HepG2 (cell line): Measurements from ENCODE around the gene RAPSN. TPM values are rescaled to one million over a fixed set of nuclear protein-coding genes. Genes with fewer than 3 reads are reported as not detected.

ENCODE experiments used
- ATAC-seq: fragments of 200-7000 bp; cut with Tn5 transposase; 3 replicates; pipeline ENCODE4 v1.9.1; 2020; ENCODE audit warnings: mild to moderate bottlenecking, moderate library complexity
- BruUV-seq: library from RNA; stranded (reverse); fragments of 400-500 nt; replicated peaks from 2 replicates; lab custom pipeline; 2021; lab: Mats Ljungman, UMichigan
- CTCF ChIA-PET: fragments of 300-600 bp; formaldehyde crosslinking; extraction: SDS; loops from one replicate; lab custom pipeline; 2021; ENCODE audit warnings: low total read pairs, inconsistent platforms, low intra/inter-chr PET ratio; lab: Yijun Ruan, JAX
- POLR2A ChIA-PET: fragments of 350-600 bp; sonication (Branson Sonifier 250); formaldehyde crosslinking; loops from one replicate; lab custom pipeline; 2020; ENCODE audit warnings: antibody characterized with exemption, inconsistent platforms; lab: Yijun Ruan, JAX
- DNase-seq: peaks from one replicate; pipeline ENCODE4 v3.0.0-alpha.2; 2015; ENCODE audit warnings: low spot score
- FAIRE-seq: peaks from 3 replicates; lab custom pipeline; 2011; peaks lifted over from hg19 to GRCh38; lab: Jason Lieb, UNC
- H2AFZ ChIP-seq: one replicate; pipeline ENCODE4 v1.6.1; 2011; ENCODE audit warnings: low read length, inconsistent platforms
- H3K27ac ChIP-seq: fragments of 300-600 bp; 3 replicates; pipeline ENCODE4 v1.8.0; 2011; ENCODE audit warnings: mixed run types, mild to moderate bottlenecking, mixed read lengths, low read length, inconsistent platforms; ENCODE audit not compliant: insufficient read depth; ENCODE audit errors: extremely low read length
- H3K27me3 ChIP-seq, 2 experiments: fragments of 200-600 bp in 1 of 2; 2 replicates in 1 of 2; 3 replicates in 1 of 2; pipeline versions ENCODE4 v1.6.0 to v1.8.0; 2011; ENCODE audit warnings: low read length in 2 of 2, mild to moderate bottlenecking in 2 of 2, moderate library complexity in 2 of 2, inconsistent platforms in 1 of 2; ENCODE audit not compliant: insufficient read depth in 2 of 2, control insufficient read depth in 1 of 2
- H3K36me3 ChIP-seq, 2 experiments: fragments of 200-600 bp in 1 of 2; replicated peaks in 1 of 2; 2 replicates in 1 of 2; 3 replicates in 1 of 2; pipeline versions ENCODE4 v1.5.1 to v1.8.0; 2011; ENCODE audit warnings: low read length in 2 of 2, inconsistent platforms in 1 of 2; ENCODE audit not compliant: insufficient read depth in 2 of 2, control insufficient read depth in 1 of 2
- H3K4me1 ChIP-seq: 2 replicates; pipeline ENCODE4 v1.5.1; 2012; ENCODE audit warnings: low read length, inconsistent platforms; ENCODE audit not compliant: insufficient read depth
- H3K4me2 ChIP-seq: 2 replicates; pipeline ENCODE4 v1.6.0; 2011; ENCODE audit warnings: low read depth, low read length, inconsistent platforms
- H3K4me3 ChIP-seq, 3 experiments: fragments of 200-600 bp in 1 of 3; sonication (generic), shearing (Covaris generic) in 1 of 3; replicated peaks in 1 of 3; 2 replicates each; pipeline ENCODE4 v1.5.1; 2011 to 2016; ENCODE audit warnings: low read length in 3 of 3, inconsistent platforms in 2 of 3, low read depth in 2 of 3, mild to moderate bottlenecking in 2 of 3, control low read depth in 1 of 3, mixed read lengths in 1 of 3; ENCODE audit not compliant: insufficient read depth in 1 of 3
- H3K79me2 ChIP-seq: one replicate; pipeline ENCODE4 v1.6.1; 2011; ENCODE audit warnings: low read length, inconsistent platforms; ENCODE audit not compliant: insufficient read depth
- H3K9ac ChIP-seq: 2 replicates; pipeline ENCODE4 v1.6.0; 2011; ENCODE audit warnings: mild to moderate bottlenecking, low read depth, low read length, inconsistent platforms; ENCODE audit not compliant: insufficient read depth
- H3K9me3 ChIP-seq: 2 replicates; pipeline ENCODE4 v1.5.1; 2012; ENCODE audit warnings: mild to moderate bottlenecking, low read length
- H4K20me1 ChIP-seq: 2 replicates; pipeline ENCODE4 v1.6.0; 2011; ENCODE audit warnings: inconsistent platforms, mild to moderate bottlenecking, low read length, moderate library complexity; ENCODE audit not compliant: insufficient read depth
- AGO1 ChIP-seq: fragments of 200-400 bp; formaldehyde crosslinking; IDR thresholded peaks from 2 replicates; pipeline ENCODE4 v1.6.1; 2017; ENCODE audit warnings: mild to moderate bottlenecking, low read depth, low read length, moderate library complexity; ENCODE audit not compliant: poor library complexity, severe bottlenecking
- CCDC6 ChIP-seq: sonication (generic); formaldehyde crosslinking; IDR thresholded peaks from 2 replicates; pipeline ENCODE4 v1.8.1; 2022; ENCODE audit warnings: mild to moderate bottlenecking, missing genetic modification reagents, moderate library complexity
- DDIT3 ChIP-seq: sonication (generic); formaldehyde crosslinking; IDR thresholded peaks from 2 replicates; pipeline ENCODE4 v1.4.0; 2020; ENCODE audit warnings: mild to moderate bottlenecking, missing genetic modification reagents
- EP300 ChIP-seq, 3 experiments: sonication (generic) in 1 of 3; formaldehyde crosslinking in 1 of 3; IDR thresholded peaks; 2 replicates each; pipeline versions ENCODE4 v1.5.1 to v1.6.1; 2011 to 2020; ENCODE audit warnings: low read depth in 2 of 3, low read length in 2 of 3, borderline replicate concordance in 1 of 3, improper control_type of control experiment in 1 of 3, mild to moderate bottlenecking in 1 of 3, missing genetic modification reagents in 1 of 3, moderate library complexity in 1 of 3
- FOXM1 ChIP-seq: sonication (generic); formaldehyde crosslinking; IDR thresholded peaks from 2 replicates; pipeline ENCODE4 v1.5.0; 2020; ENCODE audit warnings: missing genetic modification reagents
- FUBP1 ChIP-seq: sonication (generic); formaldehyde crosslinking; IDR thresholded peaks from 2 replicates; pipeline ENCODE4 v1.5.1; 2020; ENCODE audit warnings: missing genetic modification reagents, mild to moderate bottlenecking, borderline replicate concordance
- HCFC1 ChIP-seq: fragments of 150-350 bp; IDR thresholded peaks from 2 replicates; pipeline ENCODE4 v1.6.1; 2014; ENCODE audit warnings: low read depth, low read length
- NPAS2 ChIP-seq: sonication (generic); formaldehyde crosslinking; IDR thresholded peaks from 2 replicates; pipeline ENCODE4 v1.8.0; 2022; ENCODE audit warnings: mild to moderate bottlenecking, missing genetic modification reagents, borderline replicate concordance
- PAX8 ChIP-seq: sonication (generic); formaldehyde crosslinking; IDR thresholded peaks from 2 replicates; pipeline ENCODE4 v1.8.0; 2022; ENCODE audit warnings: mild to moderate bottlenecking, missing genetic modification reagents, borderline replicate concordance
- PRMT3 ChIP-seq: sonication (generic); formaldehyde crosslinking; IDR thresholded peaks from 2 replicates; pipeline ENCODE4 v1.8.1; 2022; ENCODE audit warnings: low read depth, mild to moderate bottlenecking, moderate library complexity, missing genetic modification reagents, borderline replicate concordance
- SMAD1 ChIP-seq: sonication (generic); formaldehyde crosslinking; IDR thresholded peaks from 2 replicates; pipeline ENCODE4 v1.4.0; 2020; ENCODE audit warnings: missing genetic modification reagents, low read depth, mild to moderate bottlenecking, borderline replicate concordance
- TCF12 ChIP-seq, 2 experiments: fragments of 450-650 bp in 1 of 2; sonication (generic) in 1 of 2; formaldehyde crosslinking in 1 of 2; IDR thresholded peaks; 2 replicates each; pipeline versions ENCODE4 v1.6.1 to v1.8.0; 2017 to 2022; ENCODE audit warnings: antibody characterized with exemption in 1 of 2, mild to moderate bottlenecking in 1 of 2, missing genetic modification reagents in 1 of 2, moderate library complexity in 1 of 2
- TP53 ChIP-seq: sonication (generic); formaldehyde crosslinking; conservative IDR thresholded peaks from 2 replicates; pipeline ENCODE4 v1.4.0; 2020; ENCODE audit warnings: missing genetic modification reagents
- ZBTB20 ChIP-seq: sonication (generic); formaldehyde crosslinking; IDR thresholded peaks from 2 replicates; pipeline ENCODE4 v1.8.1; 2023; ENCODE audit warnings: missing genetic modification reagents, low read depth, mild to moderate bottlenecking, borderline replicate concordance
- ZFX ChIP-seq: sonication (generic); formaldehyde crosslinking; IDR thresholded peaks from 2 replicates; pipeline ENCODE4 v1.4.0; 2020; ENCODE audit warnings: mild to moderate bottlenecking, low read depth, missing genetic modification reagents, moderate library complexity
- ZNF205 ChIP-seq: IDR thresholded peaks from 2 replicates; pipeline ENCODE4 v1.6.1; 2018; ENCODE audit warnings: missing biosample characterization, missing genetic modification reagents
- ZNF354B ChIP-seq: sonication (generic); formaldehyde crosslinking; IDR thresholded peaks from 2 replicates; pipeline ENCODE4 v1.8.0; 2022; ENCODE audit warnings: mild to moderate bottlenecking, missing genetic modification reagents
- ZNF441 ChIP-seq: sonication (generic); formaldehyde crosslinking; IDR thresholded peaks from 2 replicates; pipeline ENCODE4 v1.7.0; 2021; ENCODE audit warnings: missing genetic modification reagents, borderline replicate concordance
- ZNF605 ChIP-seq: sonication (generic); formaldehyde crosslinking; IDR thresholded peaks from 2 replicates; pipeline ENCODE4 v1.8.0; 2022; ENCODE audit warnings: mild to moderate bottlenecking, missing genetic modification reagents
- ZNF746 ChIP-seq: sonication (generic); formaldehyde crosslinking; IDR thresholded peaks from 2 replicates; pipeline ENCODE4 v1.8.0; 2022; ENCODE audit warnings: mild to moderate bottlenecking, missing genetic modification reagents
- ZNF768 ChIP-seq: sonication (generic); formaldehyde crosslinking; IDR thresholded peaks from 2 replicates; pipeline ENCODE4 v1.4.0; 2020; ENCODE audit warnings: missing genetic modification reagents
- ZNF775 ChIP-seq: sonication (generic); formaldehyde crosslinking; IDR thresholded peaks from 2 replicates; pipeline ENCODE4 v1.4.0; 2020; ENCODE audit warnings: missing genetic modification reagents, mild to moderate bottlenecking, moderate library complexity, borderline replicate concordance
- WGBS: methylation state at CpG from one replicate; pipeline ENCODE4 v1.1.6; 2017; ENCODE audit warnings: low lambda C conversion rate; 5-methylcytosine and 5-hydroxymethylcytosine counted together
- in situ Hi-C: cut with HindIII; loops from 2 replicates; pipeline ENCODE4 v1.10.0; 2017; ENCODE audit warnings: low pct_unique_long_range_greater_than_20kb; ENCODE audit not compliant: extremely low pct_ligation_motif_present
- intact Hi-C: fragments of 100-400 bp; cut with micrococcal nuclease; formaldehyde crosslinking; loops from one replicate; pipeline ENCODE4 v1.10.0; 2022; ENCODE audit not compliant: unreplicated experiment
- polyA plus RNA-seq, 8 experiments: library from polyadenylated mRNA; depleted of rRNA in 3 of 8; stranded (reverse) in 7 of 8; unstranded in 1 of 8; fragments of >200 nt; fragmentation: Illumina TruSeq in 4 of 8; extraction: Trizol in 4 of 8; gene quantifications; 2 replicates each; pipeline versions ENCODE4 v1.2.1 to v1.2.3, GENCODE V29; 2011 to 2016; ENCODE audit warnings: low read depth in 4 of 8, missing spikeins in 1 of 8, mixed read lengths in 1 of 8; ENCODE audit not compliant: insufficient read depth in 1 of 8
- total RNA-seq, 5 experiments: library from RNA; depleted of rRNA; stranded (reverse); fragments of >200 nt; fragmentation: Illumina TruSeq; extraction: Trizol; gene quantifications; 2 replicates each; pipeline ENCODE4 v1.2.3, GENCODE V29; 2016; ENCODE audit warnings: low read depth in 1 of 5

The RAPSN gene
- total and polyA plus RNA-seq, 2 of the 13 experiments (the other 11 are each of a cell fraction or from before 2014, with no cell fraction given), result 0.15 to 1.2 TPM

GRCh38 chr11:47437746-47438418 is 11.1 kb downstream of the RAPSN start:
- H3K27me3 ChIP-seq, result no peaks in the 10 kb centered on the region; a peak in 1 of 5 replicates
- DNase-seq (peak; percentile 68), ATAC-seq (peak; percentile 84), FAIRE-seq (peak; percentile 37)
- peak overlapping the region; percentile 97 for H3K27ac ChIP-seq
- no peak overlapping the region for H2AFZ ChIP-seq
- TSS peak; percentile 81 for BruUV-seq
- no peaks in the 10 kb centered on the region; a peak in 1 of 5 replicates for H3K36me3 ChIP-seq
- H3K4me2 ChIP-seq, result peak overlapping the region; percentile 90
- 0% methylated on average over 6 of the region's 16 CpGs for WGBS
- no peaks in the 10 kb centered on the region for H4K20me1 ChIP-seq
- CTCF ChIA-PET, result no interaction called here
- H3K79me2 ChIP-seq, result no peaks in the 10 kb centered on the region
- in situ Hi-C loops, result no loop called here
- intact Hi-C loops, result loop anchor here (5.0 kb wide), 1 partner anchor 721 kb away; the partner anchor contains the start of gene F2
- H3K9ac ChIP-seq, result peak overlapping the region; percentile 88
- H3K4me3 ChIP-seq, result peak overlapping the region; percentile 70 to 80 (median 78)
- no peaks in the 10 kb centered on the region for H3K9me3 ChIP-seq
- H3K4me1 ChIP-seq, result peaks cover 73% of the 10 kb centered on the region
- POLR2A ChIA-PET, result interaction anchor here (0.7 to 3.0 kb wide), 14 partner anchors 8 to 180 kb away, joined by 3 to 68 read pairs (median 5); partner anchors contain the start of genes NR1H3, PSMC3, RAPSN and SLC39A13
- no peak for TF ChIP-seq ZNF775 (CRISPR knock-in tag)
- TF ChIP-seq FOXM1 (CRISPR knock-in tag), result no peak
- TF ChIP-seq ZNF746, result peak; percentile 61; the same call in 1 of the 2 replicates
- no peak for TF ChIP-seq ZBTB20 (CRISPR knock-in tag)
- no peak for TF ChIP-seq NPAS2 (CRISPR knock-in tag)
- no peak for TF ChIP-seq TP53
- TF ChIP-seq PRMT3 (CRISPR knock-in tag), result no peak
- TF ChIP-seq ZNF441 (CRISPR knock-in tag), result no peak
- no peak for TF ChIP-seq ZNF205 (CRISPR knock-in tag)
- no peak for TF ChIP-seq DDIT3 (CRISPR knock-in tag)
- TF ChIP-seq EP300 (IDR thresholded peaks at IDR 0.05; ENCODE audit: low read depth in 2 of 2, low read length in 2 of 2), result 0 out of 4 replicates have a peak, but pooled peaks of 1 of the 2 experiments have one; percentile 48
- TF ChIP-seq EP300 (CRISPR knock-in tag; IDR thresholded peaks at IDR 0.05; ENCODE audit: borderline replicate concordance), result no peak
- peak; percentile 34; the same call in 1 of the 2 replicates for TF ChIP-seq ZNF605 (CRISPR knock-in tag)
- peak; percentile 53; the same call in 1 of the 2 replicates for TF ChIP-seq ZNF768 (CRISPR knock-in tag)
- no peak for TF ChIP-seq PAX8 (CRISPR knock-in tag)
- TF ChIP-seq TCF12 (IDR thresholded peaks at IDR 0.05), result no peak
- TF ChIP-seq TCF12 (CRISPR knock-in tag; IDR thresholded peaks at IDR 0.05), result no peak
- TF ChIP-seq SMAD1 (CRISPR knock-in tag), result peak; percentile 67; the same call in 1 of the 2 replicates
- no peak for TF ChIP-seq HCFC1
- TF ChIP-seq FUBP1 (CRISPR knock-in tag), result no peak
- no peak for TF ChIP-seq CCDC6 (CRISPR knock-in tag)
- peak; percentile 98 for TF ChIP-seq ZFX
- TF ChIP-seq ZNF354B (CRISPR knock-in tag), result no peak
- no peak for TF ChIP-seq AGO1
